PC-9 (cell line): ENCODE measurements around the gene DHRS7B. TPM values are rescaled to one million over a fixed set of nuclear protein-coding genes. Genes with fewer than 3 reads are reported as not detected.

ENCODE experiments used
- BruUV-seq: library from RNA; stranded (reverse); fragments of 400-500 nt; replicated peaks from 2 replicates; lab custom pipeline; 2021; lab: Mats Ljungman, UMichigan
- CTCF ChIA-PET: fragments of 300-600 bp; sonication (Branson Sonifier 250); formaldehyde crosslinking; loops from one replicate; lab custom pipeline; 2022; ENCODE audit warnings: antibody characterized with exemption; lab: Charles Lee
- POLR2A ChIA-PET: fragments of 300-600 bp; sonication (Branson Sonifier 250); formaldehyde crosslinking; loops from one replicate; lab custom pipeline; 2022; ENCODE audit warnings: antibody characterized with exemption; ENCODE audit not compliant: unreplicated experiment; lab: Charles Lee
- DNase-seq, 2 experiments: peaks; one replicate each; pipeline versions ENCODE4 v3.0.0 to v3.0.0-alpha.2; 2015 to 2022; ENCODE audit warnings: mixed read lengths in 1 of 2
- H2AFZ ChIP-seq: fragments of 200-600 bp; sonication (generic); 2 replicates; pipeline ENCODE4 v1.8.1; 2017; ENCODE audit warnings: antibody characterized with exemption
- H3F3A ChIP-seq: fragments of 200-600 bp; sonication (generic); 2 replicates; pipeline ENCODE4 v1.8.1; 2017; ENCODE audit warnings: antibody characterized with exemption, mild to moderate bottlenecking, low read depth; ENCODE audit not compliant: insufficient read depth
- H3K27ac ChIP-seq: fragments of 200-600 bp; sonication (generic); 2 replicates; pipeline ENCODE4 v1.6.1; 2016; ENCODE audit warnings: mixed run types
- H3K27me3 ChIP-seq: fragments of 200-600 bp; sonication (generic); 2 replicates; pipeline ENCODE4 v1.6.1; 2016; ENCODE audit warnings: low read depth, mixed run types; ENCODE audit not compliant: insufficient read depth
- H3K36me3 ChIP-seq: fragments of 200-600 bp; sonication (generic); 2 replicates; pipeline ENCODE4 v1.6.1; 2016; ENCODE audit warnings: low read depth, mixed run types
- H3K4me1 ChIP-seq: fragments of 200-600 bp; sonication (generic); replicated peaks from 2 replicates; pipeline ENCODE4 v1.6.1; 2016; ENCODE audit warnings: mixed run types; ENCODE audit not compliant: insufficient read depth
- H3K4me2 ChIP-seq: fragments of 200-600 bp; sonication (generic); 2 replicates; pipeline ENCODE4 v1.6.1; 2017; ENCODE audit warnings: mixed run types
- H3K4me3 ChIP-seq: fragments of 200-600 bp; sonication (generic); 2 replicates; pipeline ENCODE4 v1.6.1; 2016; ENCODE audit warnings: mixed run types
- H3K79me2 ChIP-seq: fragments of 200-600 bp; sonication (generic); 2 replicates; pipeline ENCODE4 v1.6.1; 2017; ENCODE audit warnings: low read depth, mixed run types
- H3K9me2 ChIP-seq: fragments of 200-600 bp; sonication (generic); 2 replicates; pipeline ENCODE4 v1.8.1; 2017; ENCODE audit warnings: mild to moderate bottlenecking; ENCODE audit not compliant: insufficient read depth
- H3K9me3 ChIP-seq: fragments of 200-600 bp; sonication (generic); 2 replicates; pipeline ENCODE4 v1.8.1; 2016; ENCODE audit warnings: low read depth; ENCODE audit not compliant: insufficient read depth
- H4K20me1 ChIP-seq: fragments of 200-600 bp; sonication (generic); 2 replicates; pipeline ENCODE4 v1.8.1; 2017; ENCODE audit not compliant: insufficient read depth
- EZH2 ChIP-seq: fragments of 200-600 bp; sonication (generic); IDR thresholded peaks from 2 replicates; pipeline ENCODE4 v1.8.0; 2017; ENCODE audit warnings: antibody characterized with exemption, low read depth
- intact Hi-C: fragments of 100-400 bp; cut with micrococcal nuclease; formaldehyde crosslinking; loops from one replicate; pipeline ENCODE4 v1.10.0; 2022; ENCODE audit not compliant: unreplicated experiment
- total RNA-seq: library from RNA; stranded (reverse); gene quantifications from 2 replicates; pipeline ENCODE4 v1.2.3, GENCODE V29; 2021
- TF ChIP-seq, protein P1 (sequence below): fragments of 200-600 bp; sonication (generic); conservative IDR thresholded peaks from 2 replicates; pipeline ENCODE4 v1.6.1; 2017; ENCODE audit warnings: mixed run types, antibody characterized with exemption, mild to moderate bottlenecking, moderate library complexity

Gene DHRS7B
- total RNA-seq, 1 experiment from 2014 or later = 27.9 TPM

DNA sequence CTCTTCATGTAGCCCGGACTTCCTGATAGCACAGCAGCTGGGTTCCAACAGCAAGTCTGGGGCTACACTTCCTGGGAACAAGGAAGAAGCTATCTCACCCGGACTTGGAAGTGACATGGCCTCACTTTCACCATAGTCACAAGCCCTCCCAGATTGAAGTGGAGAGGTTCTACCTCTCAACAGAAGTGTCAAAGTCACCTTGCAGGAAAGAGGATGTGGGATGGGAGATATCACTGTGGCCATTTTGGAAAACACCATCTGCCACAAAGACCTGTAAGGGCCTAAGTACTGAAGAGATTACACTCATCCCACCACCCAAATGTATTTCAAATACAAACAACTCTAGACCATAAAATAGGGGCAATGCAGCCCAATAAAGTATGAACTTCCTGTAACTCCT is 29.9 kb upstream of the DHRS7B start:
- H3K4me3 ChIP-seq = no peak overlapping the region
- H3K4me2 ChIP-seq = no peak overlapping the region
- H3F3A ChIP-seq = no peaks in the 10 kb centered on the region
- H3K27me3 ChIP-seq = no peaks in the 10 kb centered on the region
- intact Hi-C loops = loop anchor here (10.0 kb wide), 1 partner anchor 162 kb away; no protein-coding TSS in a partner anchor
- H3K79me2 ChIP-seq = no peaks in the 10 kb centered on the region
- peaks cover 7% of the 10 kb centered on the region; the same call in 1 of the 2 replicates for H3K4me1 ChIP-seq
- DNase-seq = no peak
- POLR2A ChIA-PET = no interaction called here
- BruUV-seq = no TSS peak
- H3K9me2 ChIP-seq = no peaks in the 10 kb centered on the region
- H3K9me3 ChIP-seq = no peaks in the 10 kb centered on the region
- TF ChIP-seq, protein P1, sequence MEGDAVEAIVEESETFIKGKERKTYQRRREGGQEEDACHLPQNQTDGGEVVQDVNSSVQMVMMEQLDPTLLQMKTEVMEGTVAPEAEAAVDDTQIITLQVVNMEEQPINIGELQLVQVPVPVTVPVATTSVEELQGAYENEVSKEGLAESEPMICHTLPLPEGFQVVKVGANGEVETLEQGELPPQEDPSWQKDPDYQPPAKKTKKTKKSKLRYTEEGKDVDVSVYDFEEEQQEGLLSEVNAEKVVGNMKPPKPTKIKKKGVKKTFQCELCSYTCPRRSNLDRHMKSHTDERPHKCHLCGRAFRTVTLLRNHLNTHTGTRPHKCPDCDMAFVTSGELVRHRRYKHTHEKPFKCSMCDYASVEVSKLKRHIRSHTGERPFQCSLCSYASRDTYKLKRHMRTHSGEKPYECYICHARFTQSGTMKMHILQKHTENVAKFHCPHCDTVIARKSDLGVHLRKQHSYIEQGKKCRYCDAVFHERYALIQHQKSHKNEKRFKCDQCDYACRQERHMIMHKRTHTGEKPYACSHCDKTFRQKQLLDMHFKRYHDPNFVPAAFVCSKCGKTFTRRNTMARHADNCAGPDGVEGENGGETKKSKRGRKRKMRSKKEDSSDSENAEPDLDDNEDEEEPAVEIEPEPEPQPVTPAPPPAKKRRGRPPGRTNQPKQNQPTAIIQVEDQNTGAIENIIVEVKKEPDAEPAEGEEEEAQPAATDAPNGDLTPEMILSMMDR = no peak
- no peaks in the 10 kb centered on the region for H3K36me3 ChIP-seq
- CTCF ChIA-PET = no interaction called here
- no peaks in the 10 kb centered on the region for H4K20me1 ChIP-seq
- no peak overlapping the region for H3K27ac ChIP-seq
- H2AFZ ChIP-seq = no peak overlapping the region

DNA sequence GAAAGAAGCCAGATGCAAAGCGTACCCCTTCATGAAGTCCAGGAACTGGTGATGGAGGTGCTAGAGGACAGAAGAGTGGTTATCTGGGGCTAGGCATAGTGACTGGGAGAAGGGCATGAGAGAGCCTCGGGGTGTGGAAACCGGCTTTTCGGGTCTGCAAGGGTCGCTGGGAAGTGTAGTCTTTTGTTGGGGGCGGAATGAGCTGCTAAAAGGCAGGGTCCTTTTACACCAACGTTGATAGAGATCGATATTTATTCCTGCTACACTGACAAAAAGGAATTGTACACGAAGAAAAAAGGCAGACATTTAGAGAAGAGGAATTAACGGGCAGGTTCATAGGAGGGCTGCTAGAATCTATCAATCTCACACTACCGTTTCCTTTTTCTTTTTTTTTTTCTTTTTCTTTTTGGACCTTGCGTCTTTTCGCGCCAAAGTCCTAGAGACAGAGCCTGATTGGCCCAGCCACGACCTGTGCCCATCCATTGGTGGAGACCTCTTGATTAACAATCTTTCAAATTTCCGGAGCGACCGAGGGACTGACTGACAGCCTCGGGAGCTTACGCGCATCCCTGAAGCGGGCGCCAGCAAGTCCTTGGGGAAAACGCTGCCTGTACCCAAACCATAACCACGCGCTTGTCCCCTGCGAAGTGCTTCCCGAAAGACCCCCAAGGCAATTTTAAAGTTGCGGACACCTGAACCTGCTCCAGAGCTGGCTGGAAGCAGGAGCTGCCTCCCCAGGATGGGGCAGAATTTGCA is 27.7 kb upstream of the DHRS7B start:
- H3K79me2 ChIP-seq = no peaks in the 10 kb centered on the region
- no peaks in the 10 kb centered on the region for H3K9me3 ChIP-seq
- H3K4me2 ChIP-seq = peak overlapping the region; percentile 97
- TF ChIP-seq, protein P1 = no peak
- no peak for TF ChIP-seq EZH2
- POLR2A ChIA-PET = interaction anchor here (0.6 to 1.3 kb wide), 4 partner anchors 13 to 411 kb away, joined by 3 to 24 read pairs (median 5); partner anchors contain the start of gene USP22
- DNase-seq = peak; percentile 78 to 81
- intact Hi-C loops = loop anchor here (1.0 to 10.0 kb wide), 2 partner anchors 59 to 164 kb away; no protein-coding TSS in a partner anchor
- BruUV-seq = no TSS peak
- CTCF ChIA-PET = interaction anchor here (0.7 to 1.3 kb wide), 4 partner anchors 56 to 847 kb away, joined by 3 to 8 read pairs (median 6); partner anchors contain the start of gene USP22
- no peaks in the 10 kb centered on the region for H3K9me2 ChIP-seq
- peaks cover 7% of the 10 kb centered on the region; the same call in 1 of the 2 replicates for H3K4me1 ChIP-seq
- H3K27me3 ChIP-seq = no peaks in the 10 kb centered on the region
- no peaks in the 10 kb centered on the region for H4K20me1 ChIP-seq
- H3F3A ChIP-seq = no peaks in the 10 kb centered on the region
- no peaks in the 10 kb centered on the region for H3K36me3 ChIP-seq
- no peak overlapping the region for H3K27ac ChIP-seq
- H3K4me3 ChIP-seq = peak overlapping the region; percentile 80
- peak overlapping the region; percentile 90 for H2AFZ ChIP-seq

DNA sequence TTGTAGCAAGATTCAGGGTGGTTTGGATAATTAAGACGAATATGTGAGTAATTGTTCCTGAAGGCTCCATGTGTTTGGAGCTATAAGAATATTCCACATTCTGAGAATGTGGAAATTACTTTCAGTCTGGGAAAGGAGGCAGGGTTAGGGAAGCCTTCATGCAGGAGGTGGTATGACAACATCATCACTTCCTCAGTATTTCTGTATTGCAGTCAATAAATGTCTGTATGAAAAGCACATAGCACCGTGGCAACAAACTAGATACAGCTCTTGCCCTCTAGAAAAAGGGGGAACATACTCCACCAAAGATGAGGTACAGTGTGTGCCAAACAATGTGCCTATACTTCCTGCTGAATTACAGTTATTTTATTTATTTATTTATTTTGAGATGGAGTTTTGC is 26.1 kb upstream of the DHRS7B start:
- H3K27ac ChIP-seq = no peak overlapping the region
- TF ChIP-seq, protein P1 = no peak
- no peak for TF ChIP-seq EZH2
- H3F3A ChIP-seq = no peaks in the 10 kb centered on the region
- no peak overlapping the region for H3K4me2 ChIP-seq
- ChIA-PET CTCF (no interaction called here), POLR2A (no interaction called here)
- DNase-seq = no peak
- no peaks in the 10 kb centered on the region for H3K27me3 ChIP-seq
- H3K79me2 ChIP-seq = no peaks in the 10 kb centered on the region
- no peak overlapping the region for H3K4me3 ChIP-seq
- no peaks in the 10 kb centered on the region for H3K9me3 ChIP-seq
- intact Hi-C loops = no loop called here
- H4K20me1 ChIP-seq = no peaks in the 10 kb centered on the region
- H3K4me1 ChIP-seq = peaks cover 7% of the 10 kb centered on the region; the same call in 1 of the 2 replicates
- no peaks in the 10 kb centered on the region for H3K9me2 ChIP-seq
- no peak overlapping the region for H2AFZ ChIP-seq
- no peaks in the 10 kb centered on the region for H3K36me3 ChIP-seq
- BruUV-seq = no TSS peak
